Measurements from ENCODE around the gene CD27. TPM values are rescaled to one million over a fixed set of nuclear protein-coding genes. Genes with fewer than 3 reads are reported as not detected.

CD27 gene
- total and polyA plus RNA-seq, 9 of the 15 experiments (the other 6 are each of a cell fraction or from before 2014, with no cell fraction given), result 0.24 TPM; not detected in 8

DNA sequence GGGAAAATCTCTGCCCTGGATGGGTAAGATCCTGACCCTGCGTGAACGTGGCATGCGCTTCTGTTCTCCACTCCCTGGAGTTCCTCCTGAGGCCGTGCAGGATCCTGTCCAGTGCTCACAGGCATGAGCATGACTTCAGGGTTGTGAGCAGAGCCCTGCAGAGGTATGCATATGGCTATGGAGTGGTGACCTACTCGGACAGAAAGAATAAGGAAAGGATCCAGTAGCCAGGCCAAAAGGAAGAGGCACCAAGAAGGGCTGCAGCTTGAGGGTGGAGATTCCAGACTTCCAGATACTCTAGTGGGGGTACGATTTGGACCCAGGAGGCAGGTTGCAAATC lies 20.8 kb upstream of the CD27 start:
- POLR2A ChIA-PET, result interaction anchor here (0.6 to 1.7 kb wide), 2 partner anchors 46 to 102 kb away, joined by 3 to 10 read pairs; partner anchors contain the start of gene VAMP1
- BruUV-seq (replicated peaks), result no TSS peak
- in situ Hi-C loops (cut with MboI), result loop anchor here (5.0 kb wide), 1 partner anchor 38 kb away; no protein-coding TSS in a partner anchor
- ATAC-seq (peak; percentile 48), DNase-seq (ENCODE audit: extremely low read depth in 1 of 4, low spot score in 3 of 4) (no peak), FAIRE-seq (no peak)
- no peaks in the 10 kb centered on the region for H3K9me1 ChIP-seq (ENCODE audit: control insufficient read depth, insufficient read depth, low read length)
- no peaks in the 10 kb centered on the region for H4K20me1 ChIP-seq (replicated peaks; ENCODE audit: control insufficient read depth, insufficient read depth, low read length)
- H3K4me2 ChIP-seq (ENCODE audit: insufficient read depth, low read length), result no peak overlapping the region
- CTCF ChIA-PET (ENCODE audit: low intra/inter-chr PET ratio), result interaction anchor here (1.5 to 2.2 kb wide), 2 partner anchors 17 to 42 kb away, joined by 3 to 19 read pairs; no protein-coding TSS in a partner anchor
- no peak overlapping the region for H3K4me3 ChIP-seq
- no peak overlapping the region for H3K9ac ChIP-seq (ENCODE audit: insufficient read depth in 1 of 2, low read depth in 2 of 2, low read length in 2 of 2)
- H3K9me3 ChIP-seq (replicated peaks; ENCODE audit: control insufficient read depth, insufficient read depth, low read depth, low read length), result no peaks in the 10 kb centered on the region
- H3K27ac ChIP-seq (ENCODE audit: extremely low read depth, low read depth, low read length), result no peak overlapping the region
- no peaks in the 10 kb centered on the region for H3K27me3 ChIP-seq (ENCODE audit: control insufficient read depth in 2 of 2, insufficient read depth in 2 of 2, low read length in 2 of 2)
- H2AFZ ChIP-seq (ENCODE audit: low read depth, low read length), result peak overlapping the region; percentile 83; the same call in 1 of the 2 replicates
- H3K79me2 ChIP-seq (ENCODE audit: control insufficient read depth, insufficient read depth, low read length), result no peaks in the 10 kb centered on the region
- intact Hi-C loops (cut with micrococcal nuclease), result loop anchor here (5.0 kb wide), 1 partner anchor 97 kb away; no protein-coding TSS in a partner anchor
- TF ChIP-seq POLR2B (IDR thresholded peaks at IDR 0.05; ENCODE audit: low read depth, partially characterized antibody) (no peak), TAL1 (IDR thresholded peaks at IDR 0.05) (no peak), ZNF668 (CRISPR knock-in tag; IDR thresholded peaks at IDR 0.05) (no peak), ZNF583 (CRISPR knock-in tag; IDR thresholded peaks at IDR 0.05) (no peak), TRIM24 (IDR thresholded peaks at IDR 0.05) (no peak), FOXA1 (IDR thresholded peaks at IDR 0.05; ENCODE audit: borderline replicate concordance) (no peak), PHF21A (IDR thresholded peaks at IDR 0.05; ENCODE audit: borderline replicate concordance, low read depth) (no peak), FUS (optimal IDR thresholded peaks at IDR 0.05; ENCODE audit: low read depth, low read length) (no peak), IFI16 (CRISPR knock-in tag; IDR thresholded peaks at IDR 0.05) (no peak), HINFP (tag; conservative IDR thresholded peaks at IDR 0.05; ENCODE audit: low read depth) (no peak), E2F3 (CRISPR knock-in tag; IDR thresholded peaks at IDR 0.05) (no peak), CBX1 (IDR thresholded peaks at IDR 0.05; ENCODE audit: low read depth) (no peak), TFAM (CRISPR knock-in tag; conservative IDR thresholded peaks at IDR 0.05) (no peak)
- TF ChIP-seq, protein P1, sequence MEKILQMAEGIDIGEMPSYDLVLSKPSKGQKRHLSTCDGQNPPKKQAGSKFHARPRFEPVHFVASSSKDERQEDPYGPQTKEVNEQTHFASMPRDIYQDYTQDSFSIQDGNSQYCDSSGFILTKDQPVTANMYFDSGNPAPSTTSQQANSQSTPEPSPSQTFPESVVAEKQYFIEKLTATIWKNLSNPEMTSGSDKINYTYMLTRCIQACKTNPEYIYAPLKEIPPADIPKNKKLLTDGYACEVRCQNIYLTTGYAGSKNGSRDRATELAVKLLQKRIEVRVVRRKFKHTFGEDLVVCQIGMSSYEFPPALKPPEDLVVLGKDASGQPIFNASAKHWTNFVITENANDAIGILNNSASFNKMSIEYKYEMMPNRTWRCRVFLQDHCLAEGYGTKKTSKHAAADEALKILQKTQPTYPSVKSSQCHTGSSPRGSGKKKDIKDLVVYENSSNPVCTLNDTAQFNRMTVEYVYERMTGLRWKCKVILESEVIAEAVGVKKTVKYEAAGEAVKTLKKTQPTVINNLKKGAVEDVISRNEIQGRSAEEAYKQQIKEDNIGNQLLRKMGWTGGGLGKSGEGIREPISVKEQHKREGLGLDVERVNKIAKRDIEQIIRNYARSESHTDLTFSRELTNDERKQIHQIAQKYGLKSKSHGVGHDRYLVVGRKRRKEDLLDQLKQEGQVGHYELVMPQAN (IDR thresholded peaks at IDR 0.05; ENCODE audit: borderline replicate concordance), result no peak
- TF ChIP-seq, protein P2, sequence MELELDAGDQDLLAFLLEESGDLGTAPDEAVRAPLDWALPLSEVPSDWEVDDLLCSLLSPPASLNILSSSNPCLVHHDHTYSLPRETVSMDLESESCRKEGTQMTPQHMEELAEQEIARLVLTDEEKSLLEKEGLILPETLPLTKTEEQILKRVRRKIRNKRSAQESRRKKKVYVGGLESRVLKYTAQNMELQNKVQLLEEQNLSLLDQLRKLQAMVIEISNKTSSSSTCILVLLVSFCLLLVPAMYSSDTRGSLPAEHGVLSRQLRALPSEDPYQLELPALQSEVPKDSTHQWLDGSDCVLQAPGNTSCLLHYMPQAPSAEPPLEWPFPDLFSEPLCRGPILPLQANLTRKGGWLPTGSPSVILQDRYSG (tag; conservative IDR thresholded peaks at IDR 0.05; ENCODE audit: low read depth), result no peak
- 23% methylated on average over 6 of the region's 6 CpGs for WGBS (ENCODE audit: insufficient coverage, low coverage, missing lambda C conversion rate)
- no peaks in the 10 kb centered on the region for H3K36me3 ChIP-seq (ENCODE audit: control insufficient read depth, insufficient read depth, low read length)
- peaks cover 2 to 5% of the 10 kb centered on the region in 2 experiments; a peak in 4 of 5 replicates for H3K4me1 ChIP-seq (replicated peaks in 1 of 2; ENCODE audit: control insufficient read depth in 2 of 2, insufficient read depth in 2 of 2, low read length in 2 of 2)

All from K562 (cell line).